Endothelial cell of umbilical vein (primary cell): ENCODE measurements around the gene DERL3.

ENCODE experiments used
- EZH2 ChIP-seq: IDR thresholded peaks from 2 replicates; pipeline ENCODE4 v1.6.1; 2012; ENCODE audit warnings: borderline replicate concordance, low read depth, mild to moderate bottlenecking, moderate library complexity, low read length, inconsistent platforms; ENCODE audit not compliant: severe bottlenecking
- FOS ChIP-seq: IDR thresholded peaks from 2 replicates; pipeline ENCODE4 v1.6.1; 2011; ENCODE audit warnings: mild to moderate bottlenecking, low read length, moderate library complexity, borderline replicate concordance; ENCODE audit not compliant: insufficient read depth
- POLR2AphosphoS5 ChIP-seq: IDR thresholded peaks from 2 replicates; pipeline ENCODE4 v1.6.1; 2012; ENCODE audit warnings: low read depth, mild to moderate bottlenecking, control low read depth, low read length, moderate library complexity; ENCODE audit not compliant: insufficient read depth
- TF ChIP-seq, protein P1 (sequence below), 2 donors: IDR thresholded peaks; 1 replicate in 1 of 2; 2 replicates in 1 of 2; pipeline ENCODE4 v1.5.1; 2011; ENCODE audit warnings: low read length in 2 of 2, mild to moderate bottlenecking in 2 of 2, moderate library complexity in 2 of 2, control low read depth in 1 of 2, inconsistent platforms in 1 of 2, low read depth in 1 of 2; ENCODE audit not compliant: insufficient read depth in 1 of 2; ENCODE audit errors: extremely low read depth in 1 of 2
- TF ChIP-seq, protein P2 (sequence below): IDR thresholded peaks from 2 replicates; pipeline ENCODE4 v1.6.1; 2011; ENCODE audit not compliant: insufficient read depth, insufficient read length

DNA sequence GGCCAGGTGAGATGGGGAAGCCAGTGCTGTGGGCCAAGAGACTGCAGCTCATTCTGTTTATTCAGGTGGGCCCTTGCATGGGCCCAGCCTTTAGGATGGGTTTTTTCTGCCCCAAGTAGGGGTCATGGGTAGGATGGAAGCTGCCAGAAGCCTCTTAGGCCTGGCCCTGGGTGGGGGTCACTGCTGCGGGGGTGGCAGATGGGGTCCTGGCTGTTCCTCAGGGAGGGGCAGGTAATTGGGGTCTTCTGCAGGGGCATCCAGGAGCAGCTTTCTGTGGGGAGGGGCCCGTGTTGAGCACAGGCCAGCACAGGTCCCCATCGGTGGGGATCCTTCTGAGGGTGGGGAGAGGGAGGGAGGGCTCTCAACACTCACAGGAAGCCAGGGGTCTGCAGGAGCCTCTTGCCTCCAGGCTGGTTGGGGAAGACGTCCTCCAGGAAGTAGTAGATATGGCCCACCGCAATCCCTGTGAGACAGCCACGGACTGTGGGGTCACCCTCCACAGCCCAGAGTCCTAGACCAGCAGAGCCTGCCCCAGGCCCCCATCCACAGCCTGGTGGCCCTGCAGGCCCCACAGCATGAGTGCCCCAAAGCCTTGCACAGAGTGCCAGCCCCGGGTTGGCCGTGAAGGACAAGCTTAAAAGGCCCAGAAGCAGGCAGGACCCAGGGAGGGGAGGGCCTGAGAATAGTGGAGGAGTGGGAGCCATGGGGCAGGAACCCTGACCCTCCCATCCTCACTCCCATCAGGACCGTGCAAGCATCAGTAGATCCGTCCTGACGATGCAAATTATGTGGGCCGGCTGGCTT lies 1.9 kb downstream of the DERL3 start:
- TF ChIP-seq, protein P1, sequence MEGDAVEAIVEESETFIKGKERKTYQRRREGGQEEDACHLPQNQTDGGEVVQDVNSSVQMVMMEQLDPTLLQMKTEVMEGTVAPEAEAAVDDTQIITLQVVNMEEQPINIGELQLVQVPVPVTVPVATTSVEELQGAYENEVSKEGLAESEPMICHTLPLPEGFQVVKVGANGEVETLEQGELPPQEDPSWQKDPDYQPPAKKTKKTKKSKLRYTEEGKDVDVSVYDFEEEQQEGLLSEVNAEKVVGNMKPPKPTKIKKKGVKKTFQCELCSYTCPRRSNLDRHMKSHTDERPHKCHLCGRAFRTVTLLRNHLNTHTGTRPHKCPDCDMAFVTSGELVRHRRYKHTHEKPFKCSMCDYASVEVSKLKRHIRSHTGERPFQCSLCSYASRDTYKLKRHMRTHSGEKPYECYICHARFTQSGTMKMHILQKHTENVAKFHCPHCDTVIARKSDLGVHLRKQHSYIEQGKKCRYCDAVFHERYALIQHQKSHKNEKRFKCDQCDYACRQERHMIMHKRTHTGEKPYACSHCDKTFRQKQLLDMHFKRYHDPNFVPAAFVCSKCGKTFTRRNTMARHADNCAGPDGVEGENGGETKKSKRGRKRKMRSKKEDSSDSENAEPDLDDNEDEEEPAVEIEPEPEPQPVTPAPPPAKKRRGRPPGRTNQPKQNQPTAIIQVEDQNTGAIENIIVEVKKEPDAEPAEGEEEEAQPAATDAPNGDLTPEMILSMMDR (IDR thresholded peaks at IDR 0.05; ENCODE audit: extremely low read depth in 1 of 2, insufficient read depth in 1 of 2, low read depth in 1 of 2, low read length in 2 of 2), result no peak
- no peak for TF ChIP-seq EZH2
- no peak for TF ChIP-seq POLR2AphosphoS5
- TF ChIP-seq, protein P2, sequence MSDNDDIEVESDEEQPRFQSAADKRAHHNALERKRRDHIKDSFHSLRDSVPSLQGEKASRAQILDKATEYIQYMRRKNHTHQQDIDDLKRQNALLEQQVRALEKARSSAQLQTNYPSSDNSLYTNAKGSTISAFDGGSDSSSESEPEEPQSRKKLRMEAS, result no peak
- TF ChIP-seq FOS, result no peak
